Mesenchymal stem cell (in vitro differentiated cells and primary cell): ENCODE measurements around the gene GPR42.

Source experiments
- DNase-seq: peaks from one replicate; pipeline ENCODE4 v3.0.0-alpha.2; 2013
- H2AFZ ChIP-seq: one replicate; pipeline ENCODE4 v1.6.1; 2013; ENCODE audit warnings: low read depth, mild to moderate bottlenecking, control low read depth, inconsistent platforms, low read length, moderate library complexity
- H2AK5ac ChIP-seq: 2 replicates; pipeline ENCODE4 v1.6.1; 2013; ENCODE audit warnings: low read length, moderate library complexity, mild to moderate bottlenecking, inconsistent platforms; ENCODE audit not compliant: severe bottlenecking
- H2BK120ac ChIP-seq: one replicate; pipeline ENCODE4 v1.6.1; 2013; ENCODE audit warnings: low read depth, mild to moderate bottlenecking, inconsistent platforms, low read length, moderate library complexity
- H2BK12ac ChIP-seq, 2 experiments: one replicate each; pipeline ENCODE4 v1.6.1; 2013; ENCODE audit warnings: inconsistent platforms in 2 of 2, low read length in 2 of 2, mild to moderate bottlenecking in 2 of 2, moderate library complexity in 2 of 2, control low read depth in 1 of 2
- H2BK15ac ChIP-seq: one replicate; pipeline ENCODE4 v1.6.1; 2013; ENCODE audit warnings: mild to moderate bottlenecking, low read depth, inconsistent platforms; ENCODE audit not compliant: poor library complexity, severe bottlenecking
- H2BK5ac ChIP-seq: 2 replicates; pipeline ENCODE4 v1.6.1; 2013; ENCODE audit warnings: low read depth, mild to moderate bottlenecking, low read length, control low read depth, inconsistent platforms; ENCODE audit not compliant: poor library complexity, severe bottlenecking
- H3K14ac ChIP-seq, 2 experiments: one replicate each; pipeline ENCODE4 v1.6.1; 2013; ENCODE audit warnings: inconsistent platforms in 2 of 2, low read length in 2 of 2, control low read depth in 1 of 2, mild to moderate bottlenecking in 1 of 2, moderate library complexity in 1 of 2
- H3K18ac ChIP-seq, 2 experiments: one replicate each; pipeline ENCODE4 v1.6.1; 2013; ENCODE audit warnings: inconsistent platforms in 2 of 2, low read length in 2 of 2, control low read depth in 1 of 2, low read depth in 1 of 2, mild to moderate bottlenecking in 1 of 2
- H3K23ac ChIP-seq, 2 experiments: one replicate each; pipeline ENCODE4 v1.6.1; 2013; ENCODE audit warnings: inconsistent platforms in 2 of 2, low read length in 2 of 2, mild to moderate bottlenecking in 2 of 2, moderate library complexity in 2 of 2, control low read depth in 1 of 2
- H3K27ac ChIP-seq: 2 replicates; pipeline ENCODE4 v1.5.1; 2013; ENCODE audit warnings: mild to moderate bottlenecking, moderate library complexity, low read length, control low read depth, inconsistent platforms; ENCODE audit not compliant: poor library complexity, severe bottlenecking
- H3K27me3 ChIP-seq, 2 experiments: 2 replicates each; pipeline versions ENCODE4 v1.6.1 to v1.7.0; 2013; ENCODE audit warnings: low read length in 2 of 2, mild to moderate bottlenecking in 2 of 2, moderate library complexity in 2 of 2, control low read depth in 1 of 2, inconsistent platforms in 1 of 2; ENCODE audit not compliant: control insufficient read depth in 1 of 2, insufficient read depth in 1 of 2
- H3K36me3 ChIP-seq, 2 experiments: 2 replicates each; pipeline versions ENCODE4 v1.6.1 to v1.7.0; 2013; ENCODE audit warnings: low read length in 2 of 2, control low read depth in 1 of 2, inconsistent platforms in 1 of 2, low read depth in 1 of 2, mild to moderate bottlenecking in 1 of 2; ENCODE audit not compliant: insufficient read depth in 2 of 2, control insufficient read depth in 1 of 2
- H3K4ac ChIP-seq, 2 experiments: one replicate each; pipeline ENCODE4 v1.6.1; 2013; ENCODE audit warnings: inconsistent platforms in 2 of 2, low read length in 2 of 2, mild to moderate bottlenecking in 2 of 2, moderate library complexity in 2 of 2, control low read depth in 1 of 2, low read depth in 1 of 2
- H3K4me1 ChIP-seq: 2 replicates; pipeline ENCODE4 v1.6.1; 2013; ENCODE audit warnings: low read depth, low read length, control low read depth; ENCODE audit not compliant: control insufficient read depth, insufficient read depth
- H3K4me2 ChIP-seq: 2 replicates; pipeline ENCODE4 v1.6.1; 2013; ENCODE audit warnings: low read length, mild to moderate bottlenecking, inconsistent platforms; ENCODE audit not compliant: poor library complexity, severe bottlenecking
- H3K4me3 ChIP-seq, 2 experiments: 2 replicates each; pipeline versions ENCODE4 v1.5.1 to v1.7.0; 2013; ENCODE audit warnings: low read length in 2 of 2, mild to moderate bottlenecking in 2 of 2, control low read depth in 1 of 2, low read depth in 1 of 2; ENCODE audit not compliant: insufficient read depth in 1 of 2
- H3K79me1 ChIP-seq: replicated peaks from 2 replicates; pipeline ENCODE4 v1.6.1; 2013; ENCODE audit warnings: mild to moderate bottlenecking, control low read depth, low read length, inconsistent platforms; ENCODE audit not compliant: poor library complexity, severe bottlenecking
- H3K9ac ChIP-seq: 2 replicates; pipeline ENCODE4 v1.7.0; 2013; ENCODE audit warnings: mild to moderate bottlenecking, low read length, moderate library complexity
- H3K9me3 ChIP-seq: 2 replicates; pipeline ENCODE4 v1.7.0; 2013; ENCODE audit warnings: mild to moderate bottlenecking, low read length; ENCODE audit not compliant: control insufficient read depth
- H4K8ac ChIP-seq: one replicate; pipeline ENCODE4 v1.6.1; 2013; ENCODE audit warnings: inconsistent platforms, mild to moderate bottlenecking, low read length, moderate library complexity
- H4K91ac ChIP-seq: one replicate; pipeline ENCODE4 v1.6.1; 2013; ENCODE audit warnings: mild to moderate bottlenecking, low read length, inconsistent platforms
- WGBS: methylation state at CpG from one replicate; pipeline ENCODE4 v1.1.7; 2013; ENCODE audit warnings: mixed read lengths; 5-methylcytosine and 5-hydroxymethylcytosine counted together

GPR42 gene

GRCh38 chr19:35342430-35342829, 28.4 kb upstream of the GPR42 start:
- no peaks in the 10 kb centered on the region for H3K4me1 ChIP-seq
- no peaks in the 10 kb centered on the region for H3K9me3 ChIP-seq
- H3K9ac ChIP-seq = no peak overlapping the region
- H2AFZ ChIP-seq = no peak overlapping the region
- no peak overlapping the region for H3K23ac ChIP-seq
- no peak overlapping the region for H4K8ac ChIP-seq
- no peak overlapping the region for H3K18ac ChIP-seq
- H2BK12ac ChIP-seq = no peak overlapping the region
- no peak overlapping the region for H3K4me3 ChIP-seq
- no peak overlapping the region for H2BK120ac ChIP-seq
- no peak for DNase-seq
- no peak overlapping the region for H2BK5ac ChIP-seq
- H2BK15ac ChIP-seq = no peak overlapping the region
- H3K14ac ChIP-seq = no peak overlapping the region
- no peak overlapping the region for H3K4me2 ChIP-seq
- no peaks in the 10 kb centered on the region for H3K36me3 ChIP-seq
- 78% methylated on average over 5 of the region's 5 CpGs for WGBS
- no peak overlapping the region for H3K27ac ChIP-seq
- H3K27me3 ChIP-seq = peaks cover 0 to 53% of the 10 kb centered on the region in 2 experiments
- H3K4ac ChIP-seq = no peak overlapping the region
- H3K79me1 ChIP-seq = no peaks in the 10 kb centered on the region
- H2AK5ac ChIP-seq = no peak overlapping the region
- no peak overlapping the region for H4K91ac ChIP-seq

GRCh38 chr19:35344511-35345031, 26.3 kb upstream of the GPR42 start:
- no peak overlapping the region for H3K27ac ChIP-seq
- H2BK12ac ChIP-seq = no peak overlapping the region
- H3K9ac ChIP-seq = no peak overlapping the region
- no peak overlapping the region for H4K91ac ChIP-seq
- no peak overlapping the region for H4K8ac ChIP-seq
- no peak overlapping the region for H2BK15ac ChIP-seq
- H2BK5ac ChIP-seq = no peak overlapping the region
- H3K4ac ChIP-seq = no peak overlapping the region
- no peaks in the 10 kb centered on the region for H3K79me1 ChIP-seq
- DNase-seq = no peak
- no peaks in the 10 kb centered on the region for H3K36me3 ChIP-seq
- no peak overlapping the region for H2AK5ac ChIP-seq
- H3K9me3 ChIP-seq = no peaks in the 10 kb centered on the region
- H2AFZ ChIP-seq = no peak overlapping the region
- H3K4me2 ChIP-seq = no peak overlapping the region
- H3K23ac ChIP-seq = no peak overlapping the region
- WGBS = 82% methylated on average over 17 of the region's 17 CpGs
- H3K18ac ChIP-seq = no peak overlapping the region
- H2BK120ac ChIP-seq = no peak overlapping the region
- no peak overlapping the region for H3K14ac ChIP-seq
- H3K4me3 ChIP-seq = no peak overlapping the region
- no peaks in the 10 kb centered on the region for H3K4me1 ChIP-seq
- peaks cover 6 to 72% of the 10 kb centered on the region in 2 experiments for H3K27me3 ChIP-seq

- H3K4me1 ChIP-seq = no peaks in the 10 kb centered on the region
- no peaks in the 10 kb centered on the region for H3K79me1 ChIP-seq
- H3K4me3 ChIP-seq = no peak overlapping the region
- no peak overlapping the region for H2AK5ac ChIP-seq
- no peak overlapping the region for H4K91ac ChIP-seq
- H3K23ac ChIP-seq = no peak overlapping the region
- no peak overlapping the region for H2BK5ac ChIP-seq
- peaks cover 6 to 75% of the 10 kb centered on the region in 2 experiments for H3K27me3 ChIP-seq
- H3K4ac ChIP-seq = no peak overlapping the region
- no peak overlapping the region for H4K8ac ChIP-seq
- no peak overlapping the region for H3K14ac ChIP-seq
- no peak for DNase-seq
- no peak overlapping the region for H2AFZ ChIP-seq
- no peak overlapping the region for H3K4me2 ChIP-seq
- WGBS = 89% methylated on average over 9 of the region's 11 CpGs
- H2BK12ac ChIP-seq = no peak overlapping the region
- H3K18ac ChIP-seq = no peak overlapping the region
- no peak overlapping the region for H3K9ac ChIP-seq
- no peak overlapping the region for H2BK15ac ChIP-seq
- H3K36me3 ChIP-seq = no peaks in the 10 kb centered on the region
- H3K9me3 ChIP-seq = no peaks in the 10 kb centered on the region
- H2BK120ac ChIP-seq = no peak overlapping the region
- no peak overlapping the region for H3K27ac ChIP-seq
Measured at GRCh38 chr19:35345671-35346111, 25.2 kb upstream of the GPR42 start.

- H3K23ac ChIP-seq = no peak overlapping the region
- no peak overlapping the region for H3K14ac ChIP-seq
- H3K79me1 ChIP-seq = no peaks in the 10 kb centered on the region
- WGBS = 89% methylated on average over 28 of the region's 28 CpGs
- H2BK120ac ChIP-seq = no peak overlapping the region
- no peaks in the 10 kb centered on the region for H3K9me3 ChIP-seq
- no peak overlapping the region for H3K18ac ChIP-seq
- H2BK12ac ChIP-seq = no peak overlapping the region
- H3K4me2 ChIP-seq = no peak overlapping the region
- H3K9ac ChIP-seq = no peak overlapping the region
- H2BK5ac ChIP-seq = no peak overlapping the region
- H2AFZ ChIP-seq = no peak overlapping the region
- H3K27ac ChIP-seq = no peak overlapping the region
- DNase-seq = no peak
- H3K36me3 ChIP-seq = no peaks in the 10 kb centered on the region
- no peak overlapping the region for H4K8ac ChIP-seq
- no peaks in the 10 kb centered on the region for H3K4me1 ChIP-seq
- H2BK15ac ChIP-seq = no peak overlapping the region
- H4K91ac ChIP-seq = no peak overlapping the region
- H3K4ac ChIP-seq = no peak overlapping the region
- no peak overlapping the region for H3K4me3 ChIP-seq
- peaks cover 6 to 75% of the 10 kb centered on the region in 2 experiments for H3K27me3 ChIP-seq
- H2AK5ac ChIP-seq = no peak overlapping the region
Measured at GRCh38 chr19:35346193-35347052, 24.4 kb upstream of the GPR42 start.
